Mucosa of rectum (tissue), 2 donors: Measurements from ENCODE around the gene SRSF12.
"Not testable (repeated sequence)": the region's sequence is repeated elsewhere in the genome, so short reads cannot be mapped to it uniquely, and the experiment has no call there.

Source experiments
- H3K27ac ChIP-seq, 2 donors: one replicate each; pipeline ENCODE4 v1.7.0; 2013; ENCODE audit warnings: inconsistent platforms in 2 of 2, low read depth in 2 of 2, low read length in 2 of 2
- H3K27me3 ChIP-seq, 2 donors: one replicate each; pipeline ENCODE4 v1.7.0; 2013; ENCODE audit warnings: low read length in 2 of 2; ENCODE audit not compliant: control insufficient read depth in 2 of 2, insufficient read depth in 2 of 2
- H3K36me3 ChIP-seq, 2 donors: one replicate each; pipeline ENCODE4 v1.7.0; 2013; ENCODE audit warnings: low read length in 2 of 2; ENCODE audit not compliant: control insufficient read depth in 2 of 2, insufficient read depth in 2 of 2
- H3K4me1 ChIP-seq, 2 donors: one replicate each; pipeline ENCODE4 v1.7.0; 2013; ENCODE audit warnings: low read length in 2 of 2, mild to moderate bottlenecking in 1 of 2; ENCODE audit not compliant: control insufficient read depth in 2 of 2, insufficient read depth in 2 of 2
- H3K4me3 ChIP-seq, 2 donors: one replicate each; pipeline ENCODE4 v1.7.0; 2013; ENCODE audit warnings: low read length in 2 of 2
- H3K9ac ChIP-seq, 2 donors: one replicate each; pipeline ENCODE4 v1.7.0; 2013; ENCODE audit warnings: low read length in 2 of 2, low read depth in 1 of 2, mild to moderate bottlenecking in 1 of 2
- H3K9me3 ChIP-seq, 2 donors: one replicate each; pipeline ENCODE4 v1.7.0; 2013; ENCODE audit warnings: low read length in 2 of 2; ENCODE audit not compliant: control insufficient read depth in 2 of 2
- donor health status: healthy.
- donor health status: Normal muscosa, but diverticular disease.

The SRSF12 gene

GRCh38 chr6:89073014-89073620, 44.8 kb downstream of the SRSF12 start:
- H3K27ac ChIP-seq, result no peak overlapping the region
- no peak overlapping the region for H3K4me3 ChIP-seq
- peaks cover 0 to 3% of the 10 kb centered on the region in 2 donors for H3K4me1 ChIP-seq
- H3K36me3 ChIP-seq, result no peaks in the 10 kb centered on the region
- no peaks in the 10 kb centered on the region for H3K27me3 ChIP-seq
- no peaks in the 10 kb centered on the region for H3K9me3 ChIP-seq
- no peak overlapping the region for H3K9ac ChIP-seq

- Histone ChIP-seq H3K27ac (no peak overlapping the region), H3K4me1 (peaks cover 0 to 3% of the 10 kb centered on the region in 2 donors), H3K36me3 (no peaks in the 10 kb centered on the region), H3K27me3 (no peaks in the 10 kb centered on the region), H3K9me3 (no peaks in the 10 kb centered on the region), H3K4me3 (no peak overlapping the region), H3K9ac (no peak overlapping the region)
These were observed 46.8 kb downstream of the SRSF12 start for GRCh38 chr6:89071036-89071435.

DNA sequence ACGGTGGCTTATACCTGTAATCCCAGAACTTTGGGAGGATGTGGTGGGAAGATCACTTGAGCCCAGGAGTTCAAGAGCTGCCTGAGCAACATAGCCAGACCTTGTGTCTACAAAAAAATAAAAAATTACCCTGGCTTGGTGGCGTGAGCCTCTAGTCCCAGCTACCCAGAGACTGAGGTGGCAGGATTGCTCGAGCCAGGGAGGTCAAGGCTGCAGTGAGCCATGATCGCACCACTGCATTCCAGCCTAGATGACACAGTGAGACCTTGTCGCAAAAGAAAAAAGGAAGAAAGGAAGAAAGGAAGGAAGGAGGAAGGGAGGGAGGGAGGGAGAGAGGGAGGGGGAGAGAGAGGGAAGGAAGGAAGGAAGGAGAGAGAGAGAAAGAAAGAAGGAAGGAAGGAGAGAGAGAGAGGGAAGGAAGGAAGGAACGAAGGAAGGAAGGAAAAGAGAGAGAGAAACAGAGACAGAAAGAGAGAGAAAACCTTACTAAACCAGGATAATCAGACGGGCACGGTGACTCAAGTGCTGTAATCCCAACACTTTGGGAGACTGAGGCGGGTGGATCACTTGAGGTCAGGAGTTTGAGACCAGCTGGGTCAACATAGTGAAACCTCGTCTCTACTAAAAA, 48.2 kb downstream of the SRSF12 start:
- no peak overlapping the region for H3K27ac ChIP-seq
- peaks cover 0 to 3% of the 10 kb centered on the region in 2 donors for H3K4me1 ChIP-seq
- H3K9me3 ChIP-seq, result no peaks in the 10 kb centered on the region
- no peaks in the 10 kb centered on the region for H3K36me3 ChIP-seq
- no peak overlapping the region for H3K9ac ChIP-seq
- no peaks in the 10 kb centered on the region for H3K27me3 ChIP-seq
- no peak overlapping the region for H3K4me3 ChIP-seq

GRCh38 chr6:89068695-89069094, 49.2 kb downstream of the SRSF12 start:
- Histone ChIP-seq H3K27me3 (no peaks in the 10 kb centered on the region), H3K4me1 (peaks cover 0 to 3% of the 10 kb centered on the region in 2 donors)

GRCh38 chr6:89067796-89068195, 50.1 kb downstream of the SRSF12 start:
- no peaks in the 10 kb centered on the region for H3K9me3 ChIP-seq
- no peak overlapping the region for H3K4me3 ChIP-seq
- no peak overlapping the region for H3K9ac ChIP-seq
- H3K36me3 ChIP-seq, result no peaks in the 10 kb centered on the region
- peaks cover 0 to 3% of the 10 kb centered on the region in 2 donors for H3K4me1 ChIP-seq
- no peaks in the 10 kb centered on the region for H3K27me3 ChIP-seq
- H3K27ac ChIP-seq, result no peak overlapping the region

More at GRCh38 chr6:89068695-89069094, 49.2 kb downstream of the SRSF12 start:
- Histone ChIP-seq H3K27ac (no peak overlapping the region), H3K9me3 (no peaks in the 10 kb centered on the region), H3K36me3 (no peaks in the 10 kb centered on the region), H3K4me3 (no peak overlapping the region), H3K9ac (no peak overlapping the region)

- peaks cover 0 to 3% of the 10 kb centered on the region in 2 donors for H3K4me1 ChIP-seq
- no peak overlapping the region for H3K9ac ChIP-seq
- no peak overlapping the region for H3K4me3 ChIP-seq
- H3K27ac ChIP-seq, result no peak overlapping the region
- H3K36me3 ChIP-seq, result no peaks in the 10 kb centered on the region
- no peaks in the 10 kb centered on the region for H3K27me3 ChIP-seq
- no peaks in the 10 kb centered on the region for H3K9me3 ChIP-seq
These were observed 50.8 kb downstream of the SRSF12 start for GRCh38 chr6:89066940-89067646.

- not testable (repeated sequence) for H3K27ac ChIP-seq, H3K4me3 ChIP-seq
These were observed 51.8 kb downstream of the SRSF12 start for GRCh38 chr6:89066121-89066520.

DNA sequence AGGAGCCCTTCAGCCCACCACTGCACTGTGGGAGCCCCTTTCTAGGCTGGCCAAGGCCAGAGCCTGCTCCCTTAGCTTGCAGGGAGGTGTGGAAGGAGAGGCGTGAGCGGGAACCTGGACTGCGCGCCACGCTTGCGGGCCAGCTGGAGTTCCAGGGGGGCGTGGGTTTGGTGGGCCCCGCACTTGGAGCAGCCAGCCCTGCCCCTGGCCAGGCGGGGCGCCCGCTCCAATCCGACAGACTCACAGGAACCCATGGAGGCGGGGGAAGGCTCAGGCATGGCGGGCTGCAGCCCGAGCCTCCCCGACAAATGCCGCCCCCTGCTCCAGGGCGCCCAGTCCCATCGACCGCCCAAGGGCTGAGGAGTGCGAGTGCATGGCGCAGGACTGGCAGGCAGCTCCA, 52.9 kb downstream of the SRSF12 start:
- not testable (repeated sequence) for H3K27ac ChIP-seq, H3K27me3 ChIP-seq, H3K9ac ChIP-seq, H3K36me3 ChIP-seq, H3K9me3 ChIP-seq, H3K4me1 ChIP-seq, H3K4me3 ChIP-seq

More at GRCh38 chr6:89066121-89066520, 51.8 kb downstream of the SRSF12 start:
- H3K27me3 ChIP-seq, H3K9ac ChIP-seq, H3K4me1 ChIP-seq, H3K36me3 ChIP-seq, H3K9me3 ChIP-seq: not testable (repeated sequence)

DNA sequence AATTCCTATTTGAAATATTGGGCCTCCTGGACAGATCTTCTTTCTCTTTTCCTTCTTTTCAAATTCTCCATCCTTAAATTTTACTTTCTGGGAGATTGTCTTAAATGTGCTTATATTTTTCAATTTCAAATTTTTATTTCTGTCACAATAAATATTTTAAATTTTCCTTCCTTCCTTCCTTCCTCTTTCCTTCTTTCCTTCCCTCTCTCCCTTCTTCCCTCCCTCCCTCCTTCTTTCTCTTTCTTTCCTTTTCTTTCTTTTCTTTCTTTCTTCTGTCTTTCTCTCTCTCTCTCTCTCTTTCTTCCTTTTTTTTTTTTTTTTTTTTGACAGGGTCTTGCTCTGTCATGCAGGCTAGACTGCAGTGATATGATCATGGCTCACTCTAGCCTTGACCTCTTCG, 54.0 kb downstream of the SRSF12 start:
- H3K9ac ChIP-seq, result no peak overlapping the region
- no peaks in the 10 kb centered on the region for H3K9me3 ChIP-seq
- no peak overlapping the region for H3K4me3 ChIP-seq
- H3K27ac ChIP-seq, result no peak overlapping the region
- no peaks in the 10 kb centered on the region for H3K4me1 ChIP-seq
- no peaks in the 10 kb centered on the region for H3K36me3 ChIP-seq
- no peaks in the 10 kb centered on the region for H3K27me3 ChIP-seq

- no peaks in the 10 kb centered on the region for H3K36me3 ChIP-seq
- H3K27me3 ChIP-seq, result no peaks in the 10 kb centered on the region
- no peak overlapping the region for H3K9ac ChIP-seq
- no peak overlapping the region for H3K4me3 ChIP-seq
- no peaks in the 10 kb centered on the region for H3K4me1 ChIP-seq
- H3K9me3 ChIP-seq, result no peaks in the 10 kb centered on the region
- no peak overlapping the region for H3K27ac ChIP-seq
These were observed 58.6 kb downstream of the SRSF12 start for GRCh38 chr6:89059227-89059626.
